Sciatic nerve (tissue), 2 donors: Measurements from ENCODE around the gene TMA7. TPM values are rescaled to one million over a fixed set of nuclear protein-coding genes. Genes with fewer than 3 reads are reported as not detected.

Source experiments
- ATAC-seq: fragments of 200-7000 bp; cut with Tn5 transposase; one replicate; pipeline ENCODE4 v1.9.1; 2020; ENCODE audit warnings: mild to moderate bottlenecking, moderate library complexity
- DNase-seq: peaks from one replicate; pipeline ENCODE4 v3.0.0-alpha.2; 2020; ENCODE audit warnings: low spot score
- intact Hi-C: fragments of 100-400 bp; cut with DNase I; formaldehyde crosslinking; loops from one replicate; pipeline ENCODE4 v1.14.2; 2022
- total RNA-seq: library from RNA; stranded (reverse); fragmentation: NEBNext Ultra II Directional; extraction: Animal tissue kit (Norgen Biotek cat#: 25700); gene quantifications from one replicate; pipeline ENCODE4 v1.2.1, GENCODE V29; 2021
- donor health status: DM: no; HTN: no; CAD: no.
- donor health status: DM: no; HTN: no; CAD: no.

TMA7 gene
- total RNA-seq, 1 donor from 2014 or later = 154 TPM

GRCh38 chr3:48406443-48407431 is 33.3 kb upstream of the TMA7 start:
- intact Hi-C loops = no loop called here
- peak; percentile 45 for DNase-seq
- ATAC-seq = no peak

- DNase-seq (peak; percentile 30), ATAC-seq (no peak)
- intact Hi-C loops = no loop called here
Measured at GRCh38 chr3:48407542-48408099, 32.4 kb upstream of the TMA7 start.

GRCh38 chr3:48408823-48409281 is 31.2 kb upstream of the TMA7 start:
- no peak for ATAC-seq
- intact Hi-C loops = no loop called here
- DNase-seq = peak; percentile 48

- ATAC-seq (no peak), DNase-seq (peak; percentile 50)
Measured at GRCh38 chr3:48409291-48410201, 30.5 kb upstream of the TMA7 start.

GRCh38 chr3:48410205-48411040 is 29.6 kb upstream of the TMA7 start:
- intact Hi-C loops = no loop called here
- no peak for ATAC-seq
- peak; percentile 35 for DNase-seq

More at GRCh38 chr3:48409291-48410201, 30.5 kb upstream of the TMA7 start:
- intact Hi-C loops = no loop called here

- DNase-seq (peak; percentile 36), ATAC-seq (no peak)
- intact Hi-C loops = no loop called here
Measured at GRCh38 chr3:48411041-48411588, 28.9 kb upstream of the TMA7 start.

GRCh38 chr3:48411606-48412374 is 28.3 kb upstream of the TMA7 start:
- DNase-seq (peak; percentile 51), ATAC-seq (no peak)
- intact Hi-C loops = no loop called here

GRCh38 chr3:48412375-48413001 is 27.6 kb upstream of the TMA7 start:
- intact Hi-C loops = no loop called here
- peak; percentile 50 for DNase-seq
- ATAC-seq = no peak

GRCh38 chr3:48413086-48413485 is 27.0 kb upstream of the TMA7 start:
- intact Hi-C loops = no loop called here
- DNase-seq (peak; percentile 47), ATAC-seq (no peak)

- ATAC-seq (no peak), DNase-seq (no peak)
- intact Hi-C loops = no loop called here
Measured at GRCh38 chr3:48413611-48414010, 26.4 kb upstream of the TMA7 start.

GRCh38 chr3:48414376-48415250 is 25.4 kb upstream of the TMA7 start:
- ATAC-seq (no peak), DNase-seq (no peak)
- intact Hi-C loops = no loop called here

GRCh38 chr3:48415251-48415953 is 24.7 kb upstream of the TMA7 start:
- DNase-seq (no peak), ATAC-seq (no peak)
- intact Hi-C loops = no loop called here

- ATAC-seq = no peak
- intact Hi-C loops = no loop called here
- DNase-seq = no peak
Measured at GRCh38 chr3:48416091-48416505, 24.0 kb upstream of the TMA7 start.

GRCh38 chr3:48416546-48416945 is 23.5 kb upstream of the TMA7 start:
- ATAC-seq (no peak), DNase-seq (no peak)
- intact Hi-C loops = no loop called here

- intact Hi-C loops = no loop called here
- ATAC-seq = no peak
- DNase-seq = no peak
Measured at GRCh38 chr3:48417529-48418108, 22.4 kb upstream of the TMA7 start.
